NCI-H2029 (cell line): Measurements from ENCODE around the gene GPR183.
"Not testable (repeated sequence)": the region's sequence is repeated elsewhere in the genome, so short reads cannot be mapped to it uniquely, and the experiment has no call there.

Experiments used
- DNase-seq: peaks from one replicate; lab custom pipeline; 2025; lab: John Stamatoyannopoulos, UW

The GPR183 gene

GRCh38 chr13:99270518-99270917 is 36.7 kb downstream of the GPR183 start:
- DNase-seq = no peak

GRCh38 chr13:99269627-99270241 is 37.5 kb downstream of the GPR183 start:
- DNase-seq = peak; percentile 5

- DNase-seq = no peak
These were observed 38.4 kb downstream of the GPR183 start for GRCh38 chr13:99268822-99269221.

GRCh38 chr13:99267927-99268326 is 39.3 kb downstream of the GPR183 start:
- DNase-seq = no peak

- DNase-seq = no peak
These were observed 40.4 kb downstream of the GPR183 start for GRCh38 chr13:99266827-99267226.

- peak; percentile 5 for DNase-seq
These were observed 41.3 kb downstream of the GPR183 start for GRCh38 chr13:99265821-99266426.

GRCh38 chr13:99265162-99265800 is 41.9 kb downstream of the GPR183 start:
- no peak for DNase-seq

GRCh38 chr13:99264051-99264450 is 43.1 kb downstream of the GPR183 start:
- no peak for DNase-seq

GRCh38 chr13:99263126-99263785 is 43.9 kb downstream of the GPR183 start:
- no peak for DNase-seq

GRCh38 chr13:99261059-99261458 is 46.1 kb downstream of the GPR183 start:
- DNase-seq = no peak

- no peak for DNase-seq
These were observed 47.0 kb downstream of the GPR183 start for GRCh38 chr13:99260216-99260615.

- no peak for DNase-seq
These were observed 48.3 kb downstream of the GPR183 start for GRCh38 chr13:99258946-99259345.

- no peak for DNase-seq
These were observed 48.9 kb downstream of the GPR183 start, which contains the start of gene GPR18 for GRCh38 chr13:99258210-99258860. GPR18 (minus strand) TSS chr13:99258379; CDS start chr13:99255872, 2,507 bp downstream.

GRCh38 chr13:99257291-99257690 is 49.9 kb downstream of the GPR183 start:
- DNase-seq = no peak

GRCh38 chr13:99256709-99257108 is 50.5 kb downstream of the GPR183 start:
- no peak for DNase-seq

- DNase-seq = no peak
These were observed 50.9 kb downstream of the GPR183 start for GRCh38 chr13:99256283-99256682.

GRCh38 chr13:99255271-99255670 is 51.9 kb downstream of the GPR183 start:
- no peak for DNase-seq

GRCh38 chr13:99254830-99255229 is 52.4 kb downstream of the GPR183 start:
- DNase-seq = no peak

GRCh38 chr13:99251921-99252320 is 55.3 kb downstream of the GPR183 start:
- DNase-seq = no peak

GRCh38 chr13:99250982-99251825 is 56.0 kb downstream of the GPR183 start:
- no peak for DNase-seq

GRCh38 chr13:99249606-99250005 is 57.6 kb downstream of the GPR183 start:
- DNase-seq = not testable (repeated sequence)
